GM23248 (cell line): Measurements from ENCODE around the gene LRFN3. TPM values are rescaled to one million over a fixed set of nuclear protein-coding genes. Genes with fewer than 3 reads are reported as not detected.
A peak's percentile ranks its signal among the peaks of the same experiment; 100 is the strongest.

Experiments used
- DNase-seq: peaks from one replicate; pipeline ENCODE4 v3.0.0-alpha.2; 2015
- H2AFZ ChIP-seq: fragments of 200-600 bp; sonication (generic); 2 replicates; pipeline ENCODE4 v1.6.1; 2016; ENCODE audit warnings: antibody characterized with exemption
- H3F3A ChIP-seq: fragments of 200-600 bp; sonication (generic); 2 replicates; pipeline ENCODE4 v1.6.1; 2016; ENCODE audit warnings: mild to moderate bottlenecking, antibody characterized with exemption, mixed run types; ENCODE audit not compliant: insufficient read depth
- H3K27ac ChIP-seq: fragments of 200-600 bp; sonication (generic); 2 replicates; pipeline ENCODE4 v1.5.1; 2016; ENCODE audit warnings: mild to moderate bottlenecking
- H3K27me3 ChIP-seq: fragments of 200-600 bp; sonication (generic); replicated peaks from 2 replicates; pipeline ENCODE4 v1.6.1; 2016; ENCODE audit warnings: mild to moderate bottlenecking; ENCODE audit not compliant: insufficient read depth
- H3K36me3 ChIP-seq: fragments of 200-600 bp; sonication (generic); 2 replicates; pipeline ENCODE4 v1.6.1; 2016; ENCODE audit warnings: low read depth, mild to moderate bottlenecking
- H3K4me1 ChIP-seq: fragments of 200-600 bp; sonication (generic); 2 replicates; pipeline ENCODE4 v1.6.1; 2016; ENCODE audit warnings: mild to moderate bottlenecking; ENCODE audit not compliant: insufficient read depth
- H3K4me2 ChIP-seq: fragments of 200-600 bp; sonication (generic); one replicate; pipeline ENCODE4 v1.6.1; 2016; ENCODE audit warnings: mild to moderate bottlenecking; ENCODE audit not compliant: unreplicated experiment
- H3K4me3 ChIP-seq: fragments of 200-600 bp; sonication (generic); 2 replicates; pipeline ENCODE4 v1.5.1; 2016; ENCODE audit warnings: mild to moderate bottlenecking
- H3K79me2 ChIP-seq: fragments of 200-600 bp; sonication (generic); 2 replicates; pipeline ENCODE4 v1.6.1; 2016; ENCODE audit warnings: mild to moderate bottlenecking; ENCODE audit not compliant: insufficient read depth
- H3K9ac ChIP-seq: fragments of 200-600 bp; sonication (generic); 2 replicates; pipeline ENCODE4 v1.6.1; 2016; ENCODE audit warnings: mild to moderate bottlenecking
- H3K9me2 ChIP-seq: fragments of 200-600 bp; sonication (generic); 2 replicates; pipeline ENCODE4 v1.6.1; 2016; ENCODE audit warnings: mixed run types, mild to moderate bottlenecking, moderate library complexity; ENCODE audit not compliant: insufficient read depth
- H3K9me3 ChIP-seq: fragments of 200-600 bp; sonication (generic); one replicate; pipeline ENCODE4 v1.6.1; 2017; ENCODE audit warnings: low read depth
- H4K20me1 ChIP-seq: fragments of 200-600 bp; sonication (generic); 2 replicates; pipeline ENCODE4 v1.6.0; 2016; ENCODE audit not compliant: insufficient read depth
- EZH2 ChIP-seq: fragments of 200-600 bp; sonication (generic); IDR thresholded peaks from 2 replicates; pipeline ENCODE4 v1.6.1; 2018; ENCODE audit warnings: antibody characterized with exemption, mild to moderate bottlenecking; ENCODE audit not compliant: insufficient read depth, poor library complexity, severe bottlenecking
- EZH2phosphoT487 ChIP-seq: fragments of 200-600 bp; sonication (generic); IDR thresholded peaks from 2 replicates; pipeline ENCODE4 v1.6.1; 2018; ENCODE audit warnings: antibody characterized with exemption, moderate library complexity, mild to moderate bottlenecking, low read depth; ENCODE audit not compliant: insufficient read depth
- WGBS, 2 experiments: methylation state at CpG; one replicate each; pipeline ENCODE4 v1.1.6; 2015 to 2017; ENCODE audit warnings: low lambda C conversion rate in 2 of 2, low coverage in 1 of 2; ENCODE audit errors: missing lambda C conversion rate in 2 of 2; 5-methylcytosine and 5-hydroxymethylcytosine counted together
- in situ Hi-C: fragments of 300-500 bp; cut with MboI; formaldehyde crosslinking; loops from 2 replicates; pipeline ENCODE4 v1.15.0; 2020
- polyA plus RNA-seq: library from polyadenylated mRNA; unstranded; fragments of >200 nt; fragmentation: Nextera tagmentation; extraction: Ambion mirVana; gene quantifications from 2 replicates; pipeline ENCODE4 v1.2.1, GENCODE V29; 2016
- total RNA-seq: library from RNA; depleted of rRNA; stranded (reverse); fragments of >200 nt; shearing (Covaris generic); gene quantifications from 2 replicates; pipeline ENCODE4 v1.2.3, GENCODE V29; 2014; rRNA removed

Gene LRFN3
- total RNA-seq (5.3 and 9.4 TPM in 2 replicates), polyA plus RNA-seq (7.1 and 7.5 TPM in 2 replicates)

GRCh38 chr19:35935911-35936737 lies at the start of gene LRFN3:
Gene LRFN3, plus strand, starts transcription at chr19:35936374. Its CDS starts 3,052 bp downstream, at chr19:35939426.
- H3K4me2 ChIP-seq: peak within 1 kb of the TSS; percentile 100
- peak within 1 kb of the TSS; percentile 82 for H3K9ac ChIP-seq
- DNase-seq: peak; percentile 84
- no peak within 1 kb of the TSS for H3K27ac ChIP-seq
- TF ChIP-seq EZH2 (no peak), EZH2phosphoT487 (no peak)
- H3K9me3 ChIP-seq: no peaks in the 10 kb centered on the region
- H3K9me2 ChIP-seq: no peaks in the 10 kb centered on the region
- WGBS, 2 experiments: 2% methylated on average over 37 to 44 of the region's 68 CpGs
- H3K4me3 ChIP-seq: peak within 1 kb of the TSS; percentile 89
- no peaks in the 10 kb centered on the region for H3F3A ChIP-seq
- in situ Hi-C loops: no loop called here
- H3K36me3 ChIP-seq: no peaks in the 10 kb centered on the region
- H3K4me1 ChIP-seq: peaks cover 15% of the 10 kb centered on the region
- peak within 1 kb of the TSS; percentile 99 for H2AFZ ChIP-seq
- no peaks in the 10 kb centered on the region for H3K79me2 ChIP-seq
- no peaks in the 10 kb centered on the region for H3K27me3 ChIP-seq
- no peaks in the 10 kb centered on the region for H4K20me1 ChIP-seq

GRCh38 chr19:35887197-35887596 lies 49.0 kb upstream of the LRFN3 start:
- Histone ChIP-seq H4K20me1 (no peaks in the 10 kb centered on the region), H3K79me2 (no peaks in the 10 kb centered on the region), H3K27ac (no peak overlapping the region), H3K4me1 (no peaks in the 10 kb centered on the region), H3K27me3 (no peaks in the 10 kb centered on the region), H2AFZ (no peak overlapping the region), H3K9me3 (no peaks in the 10 kb centered on the region), H3K9ac (no peak overlapping the region), H3K9me2 (no peaks in the 10 kb centered on the region), H3F3A (peaks cover 11% of the 10 kb centered on the region; the same call in 1 of the 2 replicates), H3K4me3 (no peak overlapping the region), H3K36me3 (peaks cover 18% of the 10 kb centered on the region), H3K4me2 (no peak overlapping the region)
- TF ChIP-seq EZH2phosphoT487 (no peak), EZH2 (no peak)
- in situ Hi-C loops: no loop called here
- 93 to 97% methylated on average over 5 of the region's 5 CpGs for WGBS, 2 experiments
- DNase-seq: no peak

GRCh38 chr19:35888398-35888797 lies 47.8 kb upstream of the LRFN3 start:
- H3K9me3 ChIP-seq: no peaks in the 10 kb centered on the region
- H3K79me2 ChIP-seq: no peaks in the 10 kb centered on the region
- no peak overlapping the region for H3K27ac ChIP-seq
- DNase-seq: no peak
- H2AFZ ChIP-seq: no peak overlapping the region
- peaks cover 6% of the 10 kb centered on the region; the same call in 1 of the 2 replicates for H3F3A ChIP-seq
- no peaks in the 10 kb centered on the region for H3K9me2 ChIP-seq
- H3K27me3 ChIP-seq: no peaks in the 10 kb centered on the region
- TF ChIP-seq EZH2phosphoT487 (no peak), EZH2 (no peak)
- H3K4me2 ChIP-seq: no peak overlapping the region
- in situ Hi-C loops: no loop called here
- H4K20me1 ChIP-seq: no peaks in the 10 kb centered on the region
- H3K4me1 ChIP-seq: no peaks in the 10 kb centered on the region
- 90% methylated on average over 9 of the region's 9 CpGs for WGBS, 2 experiments
- no peak overlapping the region for H3K4me3 ChIP-seq
- H3K36me3 ChIP-seq: peaks cover 28% of the 10 kb centered on the region
- H3K9ac ChIP-seq: no peak overlapping the region

- in situ Hi-C loops: no loop called here
- TF ChIP-seq EZH2 (no peak), EZH2phosphoT487 (no peak)
Observed at GRCh38 chr19:35889370-35890112, 46.6 kb upstream of the LRFN3 start.

More at GRCh38 chr19:35889370-35890112, 46.6 kb upstream of the LRFN3 start:
- no peaks in the 10 kb centered on the region for H3K9me2 ChIP-seq
- 91% methylated on average over 17 to 18 of the region's 18 CpGs for WGBS, 2 experiments
- no peak overlapping the region for H3K4me3 ChIP-seq
- H3K36me3 ChIP-seq: peaks cover 40% of the 10 kb centered on the region
- H3K9me3 ChIP-seq: no peaks in the 10 kb centered on the region
- H3K27ac ChIP-seq: no peak overlapping the region
- H3K27me3 ChIP-seq: no peaks in the 10 kb centered on the region
- H3F3A ChIP-seq: peaks cover 10% of the 10 kb centered on the region; the same call in 1 of the 2 replicates
- H3K4me1 ChIP-seq: no peaks in the 10 kb centered on the region
- no peaks in the 10 kb centered on the region for H4K20me1 ChIP-seq
- no peaks in the 10 kb centered on the region for H3K79me2 ChIP-seq
- H2AFZ ChIP-seq: no peak overlapping the region
- H3K9ac ChIP-seq: no peak overlapping the region
- no peak overlapping the region for H3K4me2 ChIP-seq
- DNase-seq: no peak
